Gastrocnemius medialis (tissue), 4 donors: ENCODE measurements around the gene RPS3A.

Experiments used
- CTCF ChIP-seq, 5 experiments: fragments of 450-650 bp in 3 of 5; fragments of 200-600 bp in 2 of 5; sonication (generic) in 2 of 5; IDR thresholded peaks in 4 of 5; conservative IDR thresholded peaks in 1 of 5; 1 replicate in 4 of 5; 2 replicates in 1 of 5; pipeline ENCODE4 v1.5.1; 2016 to 2019; ENCODE audit warnings: antibody characterized with exemption in 5 of 5, mild to moderate bottlenecking in 3 of 5, moderate library complexity in 3 of 5
- POLR2A ChIP-seq, 2 donors: fragments of 450-650 bp; IDR thresholded peaks; one replicate each; pipeline ENCODE4 v1.6.1; 2017; ENCODE audit warnings: antibody characterized with exemption in 2 of 2, mild to moderate bottlenecking in 2 of 2, moderate library complexity in 2 of 2

- no peak for TF ChIP-seq POLR2A (IDR thresholded peaks at IDR 0.05)
- no peak for TF ChIP-seq CTCF (IDR thresholded peaks at IDR 0.05 in 4 of 5, conservative IDR thresholded peaks at IDR 0.05 in 1 of 5)
Observed at GRCh38 chr4:151095142-151095541, 4.3 kb upstream of the RPS3A start.
